ENCODE data around the gene SNRPF.

GRCh38 chr12:95829395-95829794 lies 29.4 kb upstream of the SNRPF start:
- TF ChIP-seq EP300 (IDR thresholded peaks at IDR 0.05) (no peak), CTCF (IDR thresholded peaks at IDR 0.05) (no peak)

All from stomach (tissue), 4 donors.